ENCODE data around the gene CLDN9.

Gene CLDN9

GRCh38 chr16:2987833-2988232 is 24.9 kb upstream of the CLDN9 start (continued):
- no peak for TF ChIP-seq ZNF48 (tag by site-specific recombination; IDR thresholded peaks at IDR 0.05)
- TF ChIP-seq ZXDB (tag by site-specific recombination; IDR thresholded peaks at IDR 0.05), result no peak
- TF ChIP-seq ZNF600 (tag by site-specific recombination; IDR thresholded peaks at IDR 0.05), result no peak
- TF ChIP-seq, protein P1, sequence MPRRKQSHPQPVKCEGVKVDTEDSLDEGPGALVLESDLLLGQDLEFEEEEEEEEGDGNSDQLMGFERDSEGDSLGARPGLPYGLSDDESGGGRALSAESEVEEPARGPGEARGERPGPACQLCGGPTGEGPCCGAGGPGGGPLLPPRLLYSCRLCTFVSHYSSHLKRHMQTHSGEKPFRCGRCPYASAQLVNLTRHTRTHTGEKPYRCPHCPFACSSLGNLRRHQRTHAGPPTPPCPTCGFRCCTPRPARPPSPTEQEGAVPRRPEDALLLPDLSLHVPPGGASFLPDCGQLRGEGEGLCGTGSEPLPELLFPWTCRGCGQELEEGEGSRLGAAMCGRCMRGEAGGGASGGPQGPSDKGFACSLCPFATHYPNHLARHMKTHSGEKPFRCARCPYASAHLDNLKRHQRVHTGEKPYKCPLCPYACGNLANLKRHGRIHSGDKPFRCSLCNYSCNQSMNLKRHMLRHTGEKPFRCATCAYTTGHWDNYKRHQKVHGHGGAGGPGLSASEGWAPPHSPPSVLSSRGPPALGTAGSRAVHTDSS (tag by site-specific recombination; IDR thresholded peaks at IDR 0.05), result no peak
- TF ChIP-seq, protein P2, sequence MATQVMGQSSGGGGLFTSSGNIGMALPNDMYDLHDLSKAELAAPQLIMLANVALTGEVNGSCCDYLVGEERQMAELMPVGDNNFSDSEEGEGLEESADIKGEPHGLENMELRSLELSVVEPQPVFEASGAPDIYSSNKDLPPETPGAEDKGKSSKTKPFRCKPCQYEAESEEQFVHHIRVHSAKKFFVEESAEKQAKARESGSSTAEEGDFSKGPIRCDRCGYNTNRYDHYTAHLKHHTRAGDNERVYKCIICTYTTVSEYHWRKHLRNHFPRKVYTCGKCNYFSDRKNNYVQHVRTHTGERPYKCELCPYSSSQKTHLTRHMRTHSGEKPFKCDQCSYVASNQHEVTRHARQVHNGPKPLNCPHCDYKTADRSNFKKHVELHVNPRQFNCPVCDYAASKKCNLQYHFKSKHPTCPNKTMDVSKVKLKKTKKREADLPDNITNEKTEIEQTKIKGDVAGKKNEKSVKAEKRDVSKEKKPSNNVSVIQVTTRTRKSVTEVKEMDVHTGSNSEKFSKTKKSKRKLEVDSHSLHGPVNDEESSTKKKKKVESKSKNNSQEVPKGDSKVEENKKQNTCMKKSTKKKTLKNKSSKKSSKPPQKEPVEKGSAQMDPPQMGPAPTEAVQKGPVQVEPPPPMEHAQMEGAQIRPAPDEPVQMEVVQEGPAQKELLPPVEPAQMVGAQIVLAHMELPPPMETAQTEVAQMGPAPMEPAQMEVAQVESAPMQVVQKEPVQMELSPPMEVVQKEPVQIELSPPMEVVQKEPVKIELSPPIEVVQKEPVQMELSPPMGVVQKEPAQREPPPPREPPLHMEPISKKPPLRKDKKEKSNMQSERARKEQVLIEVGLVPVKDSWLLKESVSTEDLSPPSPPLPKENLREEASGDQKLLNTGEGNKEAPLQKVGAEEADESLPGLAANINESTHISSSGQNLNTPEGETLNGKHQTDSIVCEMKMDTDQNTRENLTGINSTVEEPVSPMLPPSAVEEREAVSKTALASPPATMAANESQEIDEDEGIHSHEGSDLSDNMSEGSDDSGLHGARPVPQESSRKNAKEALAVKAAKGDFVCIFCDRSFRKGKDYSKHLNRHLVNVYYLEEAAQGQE (tag by site-specific recombination; IDR thresholded peaks at IDR 0.05), result no peak
- TF ChIP-seq KLF1 (tag by site-specific recombination; IDR thresholded peaks at IDR 0.05), result peak; percentile 99
- TF ChIP-seq ZNF837 (tag by site-specific recombination; IDR thresholded peaks at IDR 0.05), result no peak
- no peak for TF ChIP-seq ZNF248 (tag by site-specific recombination; IDR thresholded peaks at IDR 0.05)
- TF ChIP-seq ZNF558 (tag by site-specific recombination; IDR thresholded peaks at IDR 0.05), result no peak
- TF ChIP-seq KLF7 (tag by site-specific recombination; IDR thresholded peaks at IDR 0.05; ENCODE audit: borderline replicate concordance), result no peak
- TF ChIP-seq PRDM2 (tag by site-specific recombination; IDR thresholded peaks at IDR 0.05; ENCODE audit: borderline replicate concordance), result no peak
- TF ChIP-seq ZNF404 (tag by site-specific recombination; IDR thresholded peaks at IDR 0.05), result no peak
- no peak for TF ChIP-seq ZNF214 (tag by site-specific recombination; IDR thresholded peaks at IDR 0.05; ENCODE audit: borderline replicate concordance)
- TF ChIP-seq ZNF549 (tag by site-specific recombination; IDR thresholded peaks at IDR 0.05), result no peak
- no peak for TF ChIP-seq ZNF184 (tag by site-specific recombination; IDR thresholded peaks at IDR 0.05)
- no peak for TF ChIP-seq ZNF280C (tag by site-specific recombination; IDR thresholded peaks at IDR 0.05)
- no peak for TF ChIP-seq MZF1 (tag by site-specific recombination; IDR thresholded peaks at IDR 0.05; ENCODE audit: borderline replicate concordance)
- TF ChIP-seq HOXA7 (CRISPR knock-in tag; IDR thresholded peaks at IDR 0.05; ENCODE audit: borderline replicate concordance), result no peak
- no peak for TF ChIP-seq ZNF10 (tag by site-specific recombination; IDR thresholded peaks at IDR 0.05)
- TF ChIP-seq ZNF324 (tag by site-specific recombination; IDR thresholded peaks at IDR 0.05), result no peak
- peak; percentile 42 for TF ChIP-seq ZFHX2 (tag by site-specific recombination; conservative IDR thresholded peaks at IDR 0.05)
- TF ChIP-seq ZNF132 (tag by site-specific recombination; IDR thresholded peaks at IDR 0.05; ENCODE audit: borderline replicate concordance), result no peak
- TF ChIP-seq ZNF366 (tag by site-specific recombination; conservative IDR thresholded peaks at IDR 0.05), result no peak
- TF ChIP-seq ZNF311 (tag by site-specific recombination; IDR thresholded peaks at IDR 0.05; ENCODE audit: borderline replicate concordance), result no peak
- no peak for TF ChIP-seq ZFP69B (tag by site-specific recombination; IDR thresholded peaks at IDR 0.05)
- TF ChIP-seq ZFP37 (tag by site-specific recombination; IDR thresholded peaks at IDR 0.05), result no peak
- no peak for TF ChIP-seq ZNF664 (tag by site-specific recombination; IDR thresholded peaks at IDR 0.05)
- no peak for TF ChIP-seq SETDB1 (IDR thresholded peaks at IDR 0.05; ENCODE audit: insufficient read length, low read length)

All from HEK293 (cell line).